ENCODE data around the gene OLA1.

OLA1 gene

GRCh38 chr2:174224125-174224524 lies 24.2 kb downstream of the OLA1 start:
- DNase-seq, result no peak

- no peak for DNase-seq
These were observed 24.9 kb downstream of the OLA1 start for GRCh38 chr2:174223388-174223787.

- no peak for DNase-seq
These were observed 26.2 kb downstream of the OLA1 start for GRCh38 chr2:174222154-174222553.

- no peak for DNase-seq
These were observed 29.0 kb downstream of the OLA1 start for GRCh38 chr2:174219321-174219720.

GRCh38 chr2:174218773-174219172 lies 29.6 kb downstream of the OLA1 start:
- no peak for DNase-seq

- DNase-seq, result no peak
These were observed 30.5 kb downstream of the OLA1 start for GRCh38 chr2:174217869-174218268.

- DNase-seq, result no peak
These were observed 36.4 kb downstream of the OLA1 start for GRCh38 chr2:174211954-174212353.

- no peak for DNase-seq
These were observed 37.5 kb downstream of the OLA1 start for GRCh38 chr2:174210862-174211261.

- no peak for DNase-seq
These were observed 39.0 kb downstream of the OLA1 start for GRCh38 chr2:174209325-174209724.

- DNase-seq, result no peak
These were observed 40.3 kb downstream of the OLA1 start for GRCh38 chr2:174208026-174208425.

GRCh38 chr2:174205562-174205961 lies 42.8 kb downstream of the OLA1 start:
- no peak for DNase-seq

GRCh38 chr2:174202188-174202587 lies 46.1 kb downstream of the OLA1 start:
- DNase-seq, result no peak

- DNase-seq, result peak; percentile 58
These were observed 49.3 kb downstream of the OLA1 start for GRCh38 chr2:174198846-174199564.

GRCh38 chr2:174195253-174195652 lies 53.1 kb downstream of the OLA1 start:
- peak; percentile 8 for DNase-seq

- DNase-seq, result no peak
These were observed 54.6 kb downstream of the OLA1 start for GRCh38 chr2:174193737-174194136.

- DNase-seq, result no peak
These were observed 55.7 kb downstream of the OLA1 start for GRCh38 chr2:174192664-174193063.

GRCh38 chr2:174191342-174192074 lies 56.8 kb downstream of the OLA1 start:
- DNase-seq, result no peak

GRCh38 chr2:174184915-174185314 lies 63.4 kb downstream of the OLA1 start:
- no peak for DNase-seq

GRCh38 chr2:174184504-174184903 lies 63.8 kb downstream of the OLA1 start:
- DNase-seq, result no peak

- DNase-seq, result no peak
These were observed 65.3 kb downstream of the OLA1 start for GRCh38 chr2:174183076-174183475.

- DNase-seq, result no peak
These were observed 67.0 kb downstream of the OLA1 start for GRCh38 chr2:174181368-174181767.

- DNase-seq, result no peak
These were observed 67.6 kb downstream of the OLA1 start for GRCh38 chr2:174180726-174181236.

GRCh38 chr2:174180165-174180724 lies 68.1 kb downstream of the OLA1 start:
- peak; percentile 9 for DNase-seq

- no peak for DNase-seq
These were observed 70.9 kb downstream of the OLA1 start for GRCh38 chr2:174177316-174177890.
